AG04450 (cell line): ENCODE measurements around the gene SH3PXD2A. TPM values are rescaled to one million over a fixed set of nuclear protein-coding genes. Genes with fewer than 3 reads are reported as not detected.

ENCODE experiments used
- CTCF ChIA-PET: fragments of 300-600, 350-600 bp; formaldehyde crosslinking; extraction: SDS; loops from one replicate; lab custom pipeline; 2022; ENCODE audit warnings: antibody characterized with exemption, inconsistent platforms; lab: Charles Lee
- POLR2A ChIA-PET: fragments of 350-600 bp; formaldehyde crosslinking; extraction: SDS; loops from one replicate; lab custom pipeline; 2021; ENCODE audit warnings: antibody characterized with exemption, inconsistent platforms; lab: Yijun Ruan, JAX
- DNase-seq: peaks from one replicate; pipeline ENCODE4 v3.0.0-alpha.2; 2011; ENCODE audit warnings: low read depth, low spot score
- H3K27ac ChIP-seq: one replicate; pipeline ENCODE4 v1.5.1; 2012; ENCODE audit warnings: low read depth, low read length, control low read depth
- H3K27me3 ChIP-seq: one replicate; pipeline ENCODE4 v1.6.0; 2012; ENCODE audit warnings: low read length; ENCODE audit not compliant: control insufficient read depth, insufficient read depth
- H3K4me3 ChIP-seq: 2 replicates; pipeline ENCODE4 v1.5.1; 2011; ENCODE audit warnings: mild to moderate bottlenecking, low read depth, low read length, control low read depth
- H3K9me3 ChIP-seq: 2 replicates; pipeline ENCODE4 v1.5.1; 2012; ENCODE audit warnings: low read length; ENCODE audit not compliant: control insufficient read depth, insufficient read depth
- polyA plus RNA-seq: library from polyadenylated mRNA; depleted of rRNA; stranded (reverse); fragments of >200 nt; gene quantifications from 2 replicates; pipeline ENCODE4 v1.2.3, GENCODE V29; 2011
- TF ChIP-seq, protein P1 (sequence below): IDR thresholded peaks from 2 replicates; pipeline ENCODE4 v1.5.1; 2011; ENCODE audit warnings: low read depth, low read length, control low read depth, inconsistent platforms

Gene SH3PXD2A
- polyA plus RNA-seq, 1 experiment, result 22.9 TPM

DNA sequence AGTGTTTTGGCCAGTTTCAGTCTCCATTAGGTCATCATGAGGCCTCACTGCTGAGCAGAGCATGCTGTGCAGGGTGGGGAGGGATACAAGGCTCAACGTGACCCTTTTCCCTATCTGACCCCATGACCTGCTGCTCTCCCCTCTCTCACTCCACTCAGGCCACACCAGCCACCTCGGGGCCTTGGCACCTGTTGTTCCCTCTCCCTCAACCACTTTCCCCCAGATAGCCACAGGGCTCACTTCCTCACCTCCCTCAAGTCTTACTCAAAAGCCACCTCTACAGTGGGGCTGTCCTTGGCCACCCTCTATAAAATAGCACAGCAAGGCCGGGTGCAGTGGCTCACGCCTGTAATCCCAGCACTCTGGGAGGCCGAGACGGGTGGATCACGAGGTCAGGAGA is 13.9 kb downstream of the SH3PXD2A start:
- H3K9me3 ChIP-seq, result no peaks in the 10 kb centered on the region
- DNase-seq, result no peak
- no peak overlapping the region for H3K4me3 ChIP-seq
- POLR2A ChIA-PET, result no interaction called here
- CTCF ChIA-PET, result interaction anchor here (0.7 kb wide), 1 partner anchor 12 kb away, joined by 3 read pairs; no protein-coding TSS in a partner anchor
- TF ChIP-seq, protein P1, sequence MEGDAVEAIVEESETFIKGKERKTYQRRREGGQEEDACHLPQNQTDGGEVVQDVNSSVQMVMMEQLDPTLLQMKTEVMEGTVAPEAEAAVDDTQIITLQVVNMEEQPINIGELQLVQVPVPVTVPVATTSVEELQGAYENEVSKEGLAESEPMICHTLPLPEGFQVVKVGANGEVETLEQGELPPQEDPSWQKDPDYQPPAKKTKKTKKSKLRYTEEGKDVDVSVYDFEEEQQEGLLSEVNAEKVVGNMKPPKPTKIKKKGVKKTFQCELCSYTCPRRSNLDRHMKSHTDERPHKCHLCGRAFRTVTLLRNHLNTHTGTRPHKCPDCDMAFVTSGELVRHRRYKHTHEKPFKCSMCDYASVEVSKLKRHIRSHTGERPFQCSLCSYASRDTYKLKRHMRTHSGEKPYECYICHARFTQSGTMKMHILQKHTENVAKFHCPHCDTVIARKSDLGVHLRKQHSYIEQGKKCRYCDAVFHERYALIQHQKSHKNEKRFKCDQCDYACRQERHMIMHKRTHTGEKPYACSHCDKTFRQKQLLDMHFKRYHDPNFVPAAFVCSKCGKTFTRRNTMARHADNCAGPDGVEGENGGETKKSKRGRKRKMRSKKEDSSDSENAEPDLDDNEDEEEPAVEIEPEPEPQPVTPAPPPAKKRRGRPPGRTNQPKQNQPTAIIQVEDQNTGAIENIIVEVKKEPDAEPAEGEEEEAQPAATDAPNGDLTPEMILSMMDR, result no peak
- no peak overlapping the region for H3K27ac ChIP-seq
- no peaks in the 10 kb centered on the region for H3K27me3 ChIP-seq

DNA sequence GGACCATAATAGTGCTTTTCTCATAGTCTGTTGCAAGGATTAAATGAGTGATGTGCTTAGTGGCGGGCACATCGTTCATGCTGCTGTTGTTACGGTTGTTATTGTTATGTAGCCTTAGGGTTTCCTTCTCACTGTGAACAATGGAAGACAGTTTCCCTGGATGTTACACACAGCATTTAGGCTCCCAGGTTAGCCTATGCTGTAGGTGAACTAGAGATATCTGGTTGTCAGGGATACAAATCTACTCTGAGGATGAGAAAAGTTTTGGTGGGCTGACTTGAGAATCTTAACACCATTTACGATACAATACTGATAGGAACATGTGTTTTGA is 14.7 kb downstream of the SH3PXD2A start:
- no peak overlapping the region for H3K27ac ChIP-seq
- no peak overlapping the region for H3K4me3 ChIP-seq
- ChIA-PET POLR2A (interaction anchor here (0.5 kb wide), 1 partner anchor 21 kb away, joined by 4 read pairs; no protein-coding TSS in a partner anchor), CTCF (interaction anchor here (0.7 kb wide), 1 partner anchor 13 kb away, joined by 3 read pairs; no protein-coding TSS in a partner anchor)
- no peaks in the 10 kb centered on the region for H3K27me3 ChIP-seq
- H3K9me3 ChIP-seq, result no peaks in the 10 kb centered on the region
- TF ChIP-seq, protein P1, result no peak
- DNase-seq, result no peak

DNA sequence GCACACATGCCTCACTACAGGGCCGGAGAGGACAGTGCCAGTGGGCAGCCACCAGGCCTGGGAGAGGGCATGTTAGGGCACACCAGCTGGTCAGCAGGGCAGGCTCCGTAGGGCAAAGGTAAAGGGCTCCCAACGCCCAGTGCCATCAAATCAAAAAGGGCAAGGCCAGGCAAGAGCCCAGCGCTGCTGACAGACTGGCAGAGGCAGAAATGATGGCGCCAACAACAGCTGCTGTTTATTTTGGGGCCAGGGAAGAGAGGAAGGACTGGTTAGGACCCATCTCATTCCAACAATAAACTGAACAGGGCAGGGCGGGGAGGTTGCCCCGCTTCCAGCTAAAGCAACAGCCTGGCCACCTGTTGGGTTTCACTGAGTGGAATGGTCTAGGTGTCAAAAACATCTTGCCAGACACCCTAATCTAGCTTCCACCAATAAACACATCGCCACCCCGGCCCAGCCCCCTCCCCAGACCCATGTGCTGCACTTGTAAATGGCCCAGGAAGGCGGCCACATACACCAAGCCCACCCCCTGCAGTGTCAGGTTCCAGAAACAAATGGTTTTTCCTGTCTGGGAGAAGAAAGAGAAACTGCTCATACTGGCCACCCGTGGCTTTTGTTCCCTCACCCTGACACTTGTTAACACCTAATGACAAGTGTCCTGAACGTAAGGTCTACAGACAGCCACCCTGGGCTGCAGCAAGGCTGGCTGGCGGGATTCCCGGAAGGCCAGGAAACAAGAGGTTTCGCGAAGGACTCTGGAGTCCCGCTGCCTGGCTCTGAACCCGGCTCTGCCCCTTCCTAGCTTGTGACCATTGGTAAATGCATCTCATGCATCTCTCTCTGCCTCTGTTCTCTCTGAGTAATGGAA is 15.3 kb downstream of the SH3PXD2A start:
- Histone ChIP-seq H3K9me3 (no peaks in the 10 kb centered on the region), H3K4me3 (no peak overlapping the region), H3K27me3 (no peaks in the 10 kb centered on the region), H3K27ac (no peak overlapping the region)
- TF ChIP-seq, protein P1, result no peak
- no peak for DNase-seq
- CTCF ChIA-PET, result no interaction called here
- POLR2A ChIA-PET, result no interaction called here

DNA sequence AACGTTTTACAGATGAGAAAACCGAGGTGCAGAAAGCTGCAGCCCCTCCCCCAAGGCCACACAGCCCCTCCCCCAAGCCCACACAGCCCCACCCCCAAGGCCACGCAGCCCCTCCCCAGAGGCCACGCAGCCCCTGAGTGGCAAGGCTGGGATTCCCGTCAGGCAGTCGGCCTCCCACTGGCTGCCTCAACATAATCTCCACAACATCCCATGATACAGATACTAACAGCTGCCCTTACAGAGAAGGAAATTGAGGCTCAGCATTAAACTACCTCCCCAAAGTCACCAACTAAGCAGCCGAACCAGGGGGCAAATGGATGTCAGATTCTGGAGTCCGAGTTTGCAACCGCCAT is 15.9 kb downstream of the SH3PXD2A start:
- Histone ChIP-seq H3K27ac (no peak overlapping the region), H3K4me3 (no peak overlapping the region), H3K9me3 (no peaks in the 10 kb centered on the region), H3K27me3 (no peaks in the 10 kb centered on the region)
- TF ChIP-seq, protein P1, result no peak
- DNase-seq, result no peak
- POLR2A ChIA-PET, result no interaction called here
- CTCF ChIA-PET, result no interaction called here

DNA sequence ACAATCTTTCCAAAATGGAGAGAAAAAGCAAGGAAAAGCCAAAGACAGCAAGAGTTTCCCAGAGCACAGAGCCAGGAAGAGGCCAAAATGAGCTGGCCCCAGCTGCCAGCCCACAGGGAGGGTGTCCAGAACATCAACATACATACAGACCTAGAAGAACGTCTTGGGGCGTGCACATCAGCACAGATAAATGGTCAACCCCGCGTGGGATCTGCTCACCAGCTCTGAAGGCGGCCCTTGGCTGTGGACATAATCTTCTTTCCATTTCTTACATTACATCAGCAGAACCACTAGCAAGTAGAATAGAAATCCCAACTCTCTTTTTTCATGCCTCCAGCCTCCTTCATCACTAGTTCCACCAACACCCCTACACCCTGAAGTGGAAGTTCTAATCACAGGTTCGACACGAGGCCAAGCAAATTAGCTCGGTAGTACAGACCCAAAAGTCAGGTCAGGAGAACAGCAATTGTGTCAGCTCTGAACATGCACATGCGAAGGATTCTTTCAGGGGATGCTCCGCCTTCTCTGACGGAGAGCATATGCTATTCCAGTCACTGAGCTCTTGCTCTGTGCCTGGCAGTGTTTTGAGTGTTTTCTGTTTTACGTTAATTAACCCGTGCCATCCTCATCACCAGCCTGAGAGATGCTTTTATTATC is 16.4 kb downstream of the SH3PXD2A start:
- POLR2A ChIA-PET, result no interaction called here
- H3K27ac ChIP-seq, result no peak overlapping the region
- H3K4me3 ChIP-seq, result no peak overlapping the region
- no peaks in the 10 kb centered on the region for H3K9me3 ChIP-seq
- no peak for DNase-seq
- H3K27me3 ChIP-seq, result no peaks in the 10 kb centered on the region
- CTCF ChIA-PET, result interaction anchor here (0.9 kb wide), 1 partner anchor 8 kb away, joined by 3 read pairs; no protein-coding TSS in a partner anchor
- TF ChIP-seq, protein P1, result no peak
